H1 (cell line): ENCODE data around the gene ARMC3. TPM values are rescaled to one million over a fixed set of nuclear protein-coding genes. Genes with fewer than 3 reads are reported as not detected.
"Not testable (repeated sequence)": the region's sequence is repeated elsewhere in the genome, so short reads cannot be mapped to it uniquely, and the experiment has no call there.

ENCODE experiments used
- CTCF ChIA-PET: fragments of 300-600 bp; sonication (Branson Sonifier 250); formaldehyde crosslinking; loops from one replicate; lab custom pipeline; 2021; ENCODE audit not compliant: partially characterized antibody; lab: Charles Lee
- POLR2A ChIA-PET: fragments of 300-600 bp; sonication (Branson Sonifier 250); formaldehyde crosslinking; loops from one replicate; lab custom pipeline; 2021; ENCODE audit warnings: inconsistent platforms; ENCODE audit not compliant: partially characterized antibody; lab: Charles Lee
- DNase-seq, 2 experiments: peaks; one replicate each; pipeline versions ENCODE4 v3.0.0 to v3.0.0-alpha.2; 2010 to 2022; ENCODE audit warnings: low spot score in 2 of 2, low read depth in 1 of 2, mixed read lengths in 1 of 2
- FAIRE-seq: peaks from 2 replicates; lab custom pipeline; 2011; peaks lifted over from hg19 to GRCh38; lab: Jason Lieb, UNC
- H2AFZ ChIP-seq: 2 replicates; pipeline ENCODE4 v1.8.1; 2012; ENCODE audit warnings: low read length, inconsistent platforms
- H2AK5ac ChIP-seq: 2 replicates; pipeline ENCODE4 v1.6.1; 2013; ENCODE audit warnings: low read depth, low read length
- H2BK120ac ChIP-seq: replicated peaks from 2 replicates; pipeline ENCODE3; 2013; ENCODE audit warnings: low read depth, low read length, inconsistent platforms
- H2BK12ac ChIP-seq: 2 replicates; pipeline ENCODE4 v1.6.1; 2013; ENCODE audit warnings: low read depth, low read length
- H2BK15ac ChIP-seq: 2 replicates; pipeline ENCODE4 v1.6.1; 2013; ENCODE audit warnings: low read length
- H2BK20ac ChIP-seq: 2 replicates; pipeline ENCODE4 v1.6.1; 2013; ENCODE audit warnings: low read length
- H2BK5ac ChIP-seq: 2 replicates; pipeline ENCODE4 v1.6.1; 2013; ENCODE audit warnings: low read depth, low read length
- H3K14ac ChIP-seq: 2 replicates; pipeline ENCODE4 v1.6.1; 2013; ENCODE audit warnings: inconsistent platforms; ENCODE audit not compliant: insufficient read length
- H3K18ac ChIP-seq: 2 replicates; pipeline ENCODE4 v1.6.1; 2013; ENCODE audit warnings: low read length; ENCODE audit errors: extremely low read depth
- H3K23ac ChIP-seq: 2 replicates; pipeline ENCODE4 v1.6.1; 2013; ENCODE audit warnings: inconsistent platforms; ENCODE audit not compliant: insufficient read length
- H3K23me2 ChIP-seq: 2 replicates; pipeline ENCODE4 v1.6.1; 2013; ENCODE audit warnings: low read depth, low read length
- H3K27ac ChIP-seq: 2 replicates; pipeline ENCODE4 v1.6.1; 2011; ENCODE audit warnings: low read depth, low read length, inconsistent platforms
- H3K27me3 ChIP-seq, 4 experiments: replicated peaks in 1 of 4; 1 replicate in 1 of 4; 2 replicates in 3 of 4; pipeline versions ENCODE4 v1.6.1 to v1.8.1; 2011 to 2013; ENCODE audit warnings: low read length in 3 of 4, mild to moderate bottlenecking in 3 of 4, inconsistent platforms in 2 of 4, mixed read lengths in 2 of 4, moderate library complexity in 1 of 4; ENCODE audit not compliant: control insufficient read depth in 3 of 4, insufficient read depth in 3 of 4; ENCODE audit errors: extremely low read depth in 1 of 4
- H3K36me3 ChIP-seq, 4 experiments: 2 replicates each; pipeline versions ENCODE4 v1.6.1 to v1.8.1; 2011 to 2013; ENCODE audit warnings: mild to moderate bottlenecking in 4 of 4, low read length in 3 of 4, moderate library complexity in 2 of 4, control low read depth in 1 of 4, inconsistent platforms in 1 of 4; ENCODE audit not compliant: insufficient read depth in 4 of 4, control insufficient read depth in 2 of 4
- H3K4ac ChIP-seq: replicated peaks from 2 replicates; pipeline ENCODE3; 2013; ENCODE audit warnings: low read length, low read depth, mixed read lengths, inconsistent platforms; ENCODE audit not compliant: insufficient read length
- H3K4me1 ChIP-seq, 4 experiments: replicated peaks in 1 of 4; 1 replicate in 1 of 4; 2 replicates in 3 of 4; pipeline versions ENCODE4 v1.6.1 to v1.8.1; 2011 to 2013; ENCODE audit warnings: low read length in 3 of 4, inconsistent platforms in 2 of 4, mixed read lengths in 1 of 4; ENCODE audit not compliant: insufficient read depth in 4 of 4, control insufficient read depth in 3 of 4
- H3K4me2 ChIP-seq, 2 experiments: 2 replicates each; pipeline versions ENCODE4 v1.6.1 to v1.8.1; 2011 to 2013; ENCODE audit warnings: low read depth in 2 of 2, low read length in 2 of 2, control low read depth in 1 of 2, inconsistent platforms in 1 of 2, mild to moderate bottlenecking in 1 of 2; ENCODE audit not compliant: insufficient read depth in 1 of 2
- H3K4me3 ChIP-seq, 4 experiments: fragments of 200-600, 300-600 bp in 1 of 4; sonication (generic), shearing (Covaris generic), sonication (Bioruptor Twin) in 1 of 4; 2 replicates each; pipeline versions ENCODE4 v1.5.1 to v1.8.1; 2011 to 2016; ENCODE audit warnings: low read length in 4 of 4, low read depth in 3 of 4, control low read depth in 2 of 4, inconsistent platforms in 2 of 4, mild to moderate bottlenecking in 2 of 4, mixed read lengths in 1 of 4, moderate library complexity in 1 of 4; ENCODE audit not compliant: insufficient read depth in 2 of 4; ENCODE audit errors: extremely low read depth in 1 of 4
- H3K56ac ChIP-seq: replicated peaks from 2 replicates; pipeline ENCODE3; 2013; ENCODE audit warnings: low read depth, mild to moderate bottlenecking, mixed read lengths, low read length, inconsistent platforms; ENCODE audit not compliant: insufficient read length
- H3K79me1 ChIP-seq: 2 replicates; pipeline ENCODE4 v1.6.1; 2013; ENCODE audit warnings: low read depth, low read length, control low read depth
- H3K79me2 ChIP-seq, 2 experiments: 2 replicates each; pipeline versions ENCODE4 v1.6.1 to v1.8.1; 2012 to 2013; ENCODE audit warnings: low read length in 2 of 2, mild to moderate bottlenecking in 2 of 2, inconsistent platforms in 1 of 2; ENCODE audit not compliant: insufficient read depth in 2 of 2, control insufficient read depth in 1 of 2
- H3K9ac ChIP-seq, 4 experiments: replicated peaks in 1 of 4; 1 replicate in 1 of 4; 2 replicates in 3 of 4; pipeline versions ENCODE4 v1.6.1 to v1.8.1; 2011 to 2013; ENCODE audit warnings: low read depth in 3 of 4, low read length in 3 of 4, control low read depth in 2 of 4, mild to moderate bottlenecking in 2 of 4, moderate library complexity in 2 of 4, inconsistent platforms in 1 of 4; ENCODE audit errors: extremely low read depth in 1 of 4
- H3K9me3 ChIP-seq, 2 experiments: 2 replicates each; pipeline versions ENCODE4 v1.6.1 to v1.8.1; 2012 to 2013; ENCODE audit warnings: mild to moderate bottlenecking in 2 of 2, moderate library complexity in 2 of 2, control low read depth in 1 of 2, inconsistent platforms in 1 of 2, low read depth in 1 of 2, low read length in 1 of 2, mixed read lengths in 1 of 2; ENCODE audit not compliant: insufficient read depth in 2 of 2
- H4K20me1 ChIP-seq, 2 experiments: replicated peaks in 1 of 2; 2 replicates each; pipeline versions ENCODE3 to v1.8.1; 2011 to 2013; ENCODE audit warnings: inconsistent platforms in 2 of 2, low read length in 2 of 2, mild to moderate bottlenecking in 1 of 2; ENCODE audit not compliant: insufficient read depth in 2 of 2, control insufficient read depth in 1 of 2
- H4K5ac ChIP-seq: 2 replicates; pipeline ENCODE4 v1.6.1; 2013; ENCODE audit warnings: low read length, low read depth, mixed read lengths, inconsistent platforms; ENCODE audit not compliant: insufficient read length
- H4K8ac ChIP-seq: 2 replicates; pipeline ENCODE4 v1.8.0; 2013; ENCODE audit warnings: mild to moderate bottlenecking, moderate library complexity, low read length, inconsistent platforms; ENCODE audit not compliant: insufficient read depth; ENCODE audit errors: extremely low read depth
- H4K91ac ChIP-seq: replicated peaks from 2 replicates; pipeline ENCODE3; 2013; ENCODE audit warnings: low read length, mixed read lengths, inconsistent platforms; ENCODE audit not compliant: insufficient read length
- WGBS, 2 experiments: shearing (Covaris generic) in 1 of 2; methylation state at CpG; one replicate each; pipeline versions ENCODE4 v1.1.6 to v1.1.7; 2013 to 2015; ENCODE audit warnings: low lambda C conversion rate in 2 of 2, mixed read lengths in 2 of 2, inconsistent platforms in 1 of 2, low coverage in 1 of 2, missing lambda C conversion rate in 1 of 2; ENCODE audit not compliant: insufficient replicate concordance in 2 of 2, insufficient coverage in 1 of 2, insufficient read length in 1 of 2; ENCODE audit errors: extremely low coverage in 1 of 2, missing lambda C conversion rate in 1 of 2; 5-methylcytosine and 5-hydroxymethylcytosine counted together
- polyA plus RNA-seq, 7 experiments: library from polyadenylated mRNA; depleted of rRNA in 3 of 7; stranded (reverse) in 5 of 7; unstranded in 2 of 7; fragments of >200 nt in 5 of 7; fragments of 200-250 nt in 2 of 7; gene quantifications; 1 replicate in 5 of 7; 2 replicates in 1 of 7; 4 replicates in 1 of 7; pipeline versions ENCODE4 v1.2.1 to v1.2.3, GENCODE V29; 2011 to 2013; ENCODE audit warnings: missing spikeins in 2 of 7, mixed read lengths in 2 of 7
- total RNA-seq: library from RNA; stranded (reverse); fragmentation: NEBNext Ultra II Directional; extraction: Animal tissue kit (Norgen Biotek cat#: 25700); gene quantifications from 2 replicates; pipeline ENCODE4 v1.2.1, GENCODE V29; 2021

The ARMC3 gene
- total and polyA plus RNA-seq, 2 of the 8 experiments (the other 6 are each of a cell fraction or from before 2014, with no cell fraction given) = 0.15 TPM

DNA sequence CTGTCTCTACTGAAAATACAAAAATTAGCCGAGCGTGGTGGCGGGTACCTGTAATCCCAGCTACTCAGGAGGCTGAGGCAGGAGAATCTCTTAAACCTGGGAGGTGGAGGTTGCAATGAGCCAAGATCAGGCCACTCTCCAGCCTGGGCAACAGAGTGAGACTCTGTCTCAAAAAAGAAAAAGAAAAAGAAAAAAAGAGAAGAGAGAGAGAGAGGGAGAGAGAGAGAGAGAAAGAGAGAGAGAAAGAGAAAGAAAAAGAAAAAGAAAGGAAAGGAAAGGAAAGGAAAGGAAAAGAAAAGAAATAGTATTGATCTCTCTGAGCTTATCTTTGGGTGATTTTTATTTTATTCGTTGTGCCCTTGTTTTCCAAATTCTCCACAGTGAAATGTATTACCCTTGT, 1.2 kb downstream of the ARMC3 start:
- not testable (repeated sequence) for H4K8ac ChIP-seq, H3K9ac ChIP-seq
- CTCF ChIA-PET = interaction anchor here (0.6 to 0.9 kb wide), 2 partner anchors 8 to 190 kb away, joined by 3 read pairs; no protein-coding TSS in a partner anchor

More for the DNA sequence above, 1.2 kb downstream of the ARMC3 start:
- H3K23me2 ChIP-seq, H4K20me1 ChIP-seq, H2BK20ac ChIP-seq, H3K4ac ChIP-seq, H2AK5ac ChIP-seq, H3K56ac ChIP-seq, FAIRE-seq, H4K91ac ChIP-seq, H3K18ac ChIP-seq, H2BK120ac ChIP-seq, H3K4me3 ChIP-seq, H2AFZ ChIP-seq, H2BK12ac ChIP-seq, H3K27ac ChIP-seq, H4K5ac ChIP-seq, H2BK15ac ChIP-seq, POLR2A ChIA-PET, H3K14ac ChIP-seq, H3K4me2 ChIP-seq, H3K36me3 ChIP-seq, DNase-seq, H3K79me1 ChIP-seq, H3K4me1 ChIP-seq, H3K9me3 ChIP-seq, H2BK5ac ChIP-seq, H3K79me2 ChIP-seq, H3K23ac ChIP-seq: not testable (repeated sequence)
- WGBS, 2 experiments = 95% methylated on average over 4 of the region's 4 CpGs; no CpG with 5 or more reads in 1 of the 2 experiments
- H3K27me3 ChIP-seq = peaks cover 0 to 11% (median 7%) of the 10 kb centered on the region in 4 experiments; a peak in 6 of 7 replicates
